Epithelial cell of proximal tubule (primary cell): Measurements from ENCODE around the gene TMEM178B. TPM values are rescaled to one million over a fixed set of nuclear protein-coding genes. Genes with fewer than 3 reads are reported as not detected.

Experiments
- DNase-seq: peaks from one replicate; pipeline ENCODE4 v3.0.0-alpha.2; 2011; ENCODE audit warnings: low read depth
- H3K4me3 ChIP-seq: 2 replicates; pipeline ENCODE4 v1.5.1; 2011; ENCODE audit warnings: low read depth, mild to moderate bottlenecking, low read length
- CTCF ChIP-seq: conservative IDR thresholded peaks from 2 replicates; pipeline ENCODE4 v1.5.1; 2012; ENCODE audit warnings: low read depth, mild to moderate bottlenecking, low read length
- total RNA-seq: library from RNA; depleted of rRNA; stranded (reverse); fragments of >200 nt; gene quantifications from 2 replicates; pipeline ENCODE4 v1.2.3, GENCODE V29; 2015

Gene TMEM178B
- total RNA-seq, 1 donor from 2014 or later = 3.1 TPM

- DNase-seq = no peak
- TF ChIP-seq CTCF = no peak
- H3K4me3 ChIP-seq = no peak overlapping the region
Observed at GRCh38 chr7:141313896-141314295, 240.0 kb downstream of the TMEM178B start.

DNA sequence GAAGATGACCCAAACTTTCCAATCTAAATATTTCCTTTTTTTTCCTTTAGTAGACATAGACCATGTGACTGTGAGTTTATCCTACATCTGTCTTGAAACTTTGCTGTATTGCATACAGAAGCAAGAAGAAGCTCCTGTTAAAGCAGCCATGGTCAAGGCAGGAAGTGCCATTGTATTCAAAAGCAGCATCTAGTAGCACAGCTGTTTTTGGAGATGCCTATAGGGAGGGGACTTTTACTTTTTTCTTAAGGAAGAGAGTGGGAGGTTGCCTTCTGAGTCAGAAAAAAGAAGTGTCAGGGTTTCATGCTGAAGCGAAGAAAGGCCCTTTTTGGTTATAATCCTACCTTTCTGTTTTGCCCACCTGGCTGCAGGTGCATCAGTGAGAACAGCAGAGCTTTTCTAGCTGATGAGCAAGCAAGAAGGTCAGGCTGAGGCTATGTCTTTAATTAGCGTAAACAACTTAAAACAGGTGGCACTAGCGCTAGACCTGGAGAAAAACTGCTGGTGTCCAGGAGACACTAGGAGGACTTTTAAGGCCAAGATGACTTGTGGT, 243.2 kb downstream of the TMEM178B start:
- no peak for DNase-seq
- H3K4me3 ChIP-seq = no peak overlapping the region
- TF ChIP-seq CTCF = no peak

DNA sequence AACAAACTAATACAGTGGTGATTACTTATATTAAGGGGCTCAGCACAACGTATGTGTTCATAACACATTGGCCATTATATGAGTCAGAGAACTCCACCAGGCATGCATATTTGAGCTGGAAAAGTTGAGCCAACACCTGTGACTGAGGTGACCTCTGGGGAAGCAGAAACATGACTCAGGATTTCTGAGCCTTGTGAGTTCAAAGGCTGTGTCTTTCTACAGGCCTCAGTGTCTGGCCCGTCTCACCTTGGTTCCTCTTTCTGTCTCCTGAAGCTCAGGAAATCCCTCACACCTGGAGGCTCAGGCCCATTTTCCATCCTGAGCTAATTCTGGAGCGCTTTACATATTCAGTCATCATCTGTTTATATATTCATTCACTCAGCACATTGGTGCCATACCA, 246.4 kb downstream of the TMEM178B start:
- no peak for TF ChIP-seq CTCF
- no peak overlapping the region for H3K4me3 ChIP-seq
- peak; percentile 74 for DNase-seq

DNA sequence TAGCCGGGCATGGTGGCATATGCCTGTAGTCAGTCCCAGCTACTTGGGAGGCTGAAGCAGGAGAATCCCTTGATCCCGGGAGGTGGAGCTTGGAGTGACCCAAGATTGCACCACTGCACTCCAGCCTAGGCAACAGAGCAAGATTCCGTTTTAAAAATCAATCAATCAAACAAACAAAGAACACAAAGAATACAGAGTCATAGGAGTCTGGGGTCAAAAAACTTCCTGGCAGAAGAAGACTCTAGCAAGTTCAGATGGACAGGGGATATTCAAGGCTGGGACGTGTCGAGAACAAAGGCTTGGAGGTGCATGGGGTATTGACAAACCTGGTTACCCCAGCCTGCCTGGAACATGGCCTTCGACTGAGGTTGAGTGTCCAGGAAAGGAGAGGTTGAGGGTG, 248.5 kb downstream of the TMEM178B start:
- DNase-seq = no peak
- no peak overlapping the region for H3K4me3 ChIP-seq
- no peak for TF ChIP-seq CTCF

- TF ChIP-seq CTCF = no peak
- H3K4me3 ChIP-seq = no peak overlapping the region
- DNase-seq = no peak
Observed at GRCh38 chr7:141323826-141324225, 250.0 kb downstream of the TMEM178B start.

GRCh38 chr7:141324870-141325269, 251.0 kb downstream of the TMEM178B start:
- no peak for TF ChIP-seq CTCF
- DNase-seq = no peak
- H3K4me3 ChIP-seq = no peak overlapping the region

- H3K4me3 ChIP-seq = no peak overlapping the region
- no peak for TF ChIP-seq CTCF
- no peak for DNase-seq
Observed at GRCh38 chr7:141325275-141325674, 251.4 kb downstream of the TMEM178B start.
